ENCODE measurements around the gene MIGA2.

GRCh38 chr9:129084087-129084486 lies 47.7 kb downstream of the MIGA2 start:
- no peak for TF ChIP-seq POLR2AphosphoS5 (IDR thresholded peaks at IDR 0.05; ENCODE audit: low read depth)
- TF ChIP-seq CTCF (conservative IDR thresholded peaks at IDR 0.05; ENCODE audit: low read depth in 2 of 2) = no peak
- TF ChIP-seq EZH2 (IDR thresholded peaks at IDR 0.05; ENCODE audit: low read depth, unreplicated experiment) = no peak
- TF ChIP-seq JUNB (IDR thresholded peaks at IDR 0.05; ENCODE audit: unreplicated experiment) = no peak
- no peak for TF ChIP-seq EZH2phosphoT487 (IDR thresholded peaks at IDR 0.05; ENCODE audit: unreplicated experiment)
